SJCRH30 (cell line): ENCODE measurements around the gene RBL2. TPM values are rescaled to one million over a fixed set of nuclear protein-coding genes. Genes with fewer than 3 reads are reported as not detected.
A peak's percentile ranks its signal among the peaks of the same experiment; 100 is the strongest.
"Not testable (repeated sequence)": the region's sequence is repeated elsewhere in the genome, so short reads cannot be mapped to it uniquely, and the experiment has no call there.

Source experiments
- DNase-seq, 2 experiments: peaks; one replicate each; pipeline ENCODE4 v3.0.0-alpha.2; 2015 to 2020
- H3K27ac ChIP-seq: fragments of 250-450 bp; sonication (Bioruptor Pico); 2 replicates; pipeline ENCODE4 v1.5.1; 2020; ENCODE audit warnings: mild to moderate bottlenecking, moderate library complexity
- H3K27me3 ChIP-seq: fragments of 250-450 bp; sonication (Bioruptor Pico); 2 replicates; pipeline ENCODE4 v1.5.1; 2020; ENCODE audit warnings: mild to moderate bottlenecking, moderate library complexity
- H3K36me3 ChIP-seq: fragments of 250-450 bp; sonication (Bioruptor Pico); 2 replicates; pipeline ENCODE4 v1.5.1; 2020; ENCODE audit warnings: mild to moderate bottlenecking, moderate library complexity
- H3K4me1 ChIP-seq: fragments of 250-450 bp; sonication (Bioruptor Pico); 2 replicates; pipeline ENCODE4 v1.5.1; 2020; ENCODE audit warnings: mild to moderate bottlenecking, moderate library complexity
- H3K4me3 ChIP-seq: fragments of 250-450 bp; sonication (Bioruptor Pico); 2 replicates; pipeline ENCODE4 v1.5.1; 2020; ENCODE audit warnings: mild to moderate bottlenecking, moderate library complexity
- H3K9me3 ChIP-seq: fragments of 250-450 bp; sonication (Bioruptor Pico); replicated peaks from 2 replicates; pipeline ENCODE4 v1.5.1; 2020; ENCODE audit warnings: mild to moderate bottlenecking, moderate library complexity
- total RNA-seq: library from RNA; depleted of rRNA; stranded (reverse); fragments of >200 nt; shearing (Covaris generic); gene quantifications from 2 replicates; pipeline ENCODE4 v1.2.3, GENCODE V29; 2014; rRNA removed

RBL2 gene, protein sequence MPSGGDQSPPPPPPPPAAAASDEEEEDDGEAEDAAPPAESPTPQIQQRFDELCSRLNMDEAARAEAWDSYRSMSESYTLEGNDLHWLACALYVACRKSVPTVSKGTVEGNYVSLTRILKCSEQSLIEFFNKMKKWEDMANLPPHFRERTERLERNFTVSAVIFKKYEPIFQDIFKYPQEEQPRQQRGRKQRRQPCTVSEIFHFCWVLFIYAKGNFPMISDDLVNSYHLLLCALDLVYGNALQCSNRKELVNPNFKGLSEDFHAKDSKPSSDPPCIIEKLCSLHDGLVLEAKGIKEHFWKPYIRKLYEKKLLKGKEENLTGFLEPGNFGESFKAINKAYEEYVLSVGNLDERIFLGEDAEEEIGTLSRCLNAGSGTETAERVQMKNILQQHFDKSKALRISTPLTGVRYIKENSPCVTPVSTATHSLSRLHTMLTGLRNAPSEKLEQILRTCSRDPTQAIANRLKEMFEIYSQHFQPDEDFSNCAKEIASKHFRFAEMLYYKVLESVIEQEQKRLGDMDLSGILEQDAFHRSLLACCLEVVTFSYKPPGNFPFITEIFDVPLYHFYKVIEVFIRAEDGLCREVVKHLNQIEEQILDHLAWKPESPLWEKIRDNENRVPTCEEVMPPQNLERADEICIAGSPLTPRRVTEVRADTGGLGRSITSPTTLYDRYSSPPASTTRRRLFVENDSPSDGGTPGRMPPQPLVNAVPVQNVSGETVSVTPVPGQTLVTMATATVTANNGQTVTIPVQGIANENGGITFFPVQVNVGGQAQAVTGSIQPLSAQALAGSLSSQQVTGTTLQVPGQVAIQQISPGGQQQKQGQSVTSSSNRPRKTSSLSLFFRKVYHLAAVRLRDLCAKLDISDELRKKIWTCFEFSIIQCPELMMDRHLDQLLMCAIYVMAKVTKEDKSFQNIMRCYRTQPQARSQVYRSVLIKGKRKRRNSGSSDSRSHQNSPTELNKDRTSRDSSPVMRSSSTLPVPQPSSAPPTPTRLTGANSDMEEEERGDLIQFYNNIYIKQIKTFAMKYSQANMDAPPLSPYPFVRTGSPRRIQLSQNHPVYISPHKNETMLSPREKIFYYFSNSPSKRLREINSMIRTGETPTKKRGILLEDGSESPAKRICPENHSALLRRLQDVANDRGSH
- total RNA-seq = 60.8 and 69.0 TPM in 2 replicates

- no peaks in the 10 kb centered on the region; the same call in 1 of the 2 replicates for H3K9me3 ChIP-seq
- H3K36me3 ChIP-seq = no peaks in the 10 kb centered on the region; the same call in 1 of the 2 replicates
- no peaks in the 10 kb centered on the region for H3K4me1 ChIP-seq
- peak within 1 kb of the TSS; percentile 97 for H3K4me3 ChIP-seq
- peak; percentile 86 to 87 for DNase-seq
- peak within 1 kb of the TSS; percentile 76 for H3K27ac ChIP-seq
- no peaks in the 10 kb centered on the region for H3K27me3 ChIP-seq
These were observed at the start of gene RBL2 for GRCh38 chr16:53434377-53435065. TSS of gene RBL2 (plus strand) at chr16:53434471. CDS start at chr16:53434557, 86 bp downstream.

DNA sequence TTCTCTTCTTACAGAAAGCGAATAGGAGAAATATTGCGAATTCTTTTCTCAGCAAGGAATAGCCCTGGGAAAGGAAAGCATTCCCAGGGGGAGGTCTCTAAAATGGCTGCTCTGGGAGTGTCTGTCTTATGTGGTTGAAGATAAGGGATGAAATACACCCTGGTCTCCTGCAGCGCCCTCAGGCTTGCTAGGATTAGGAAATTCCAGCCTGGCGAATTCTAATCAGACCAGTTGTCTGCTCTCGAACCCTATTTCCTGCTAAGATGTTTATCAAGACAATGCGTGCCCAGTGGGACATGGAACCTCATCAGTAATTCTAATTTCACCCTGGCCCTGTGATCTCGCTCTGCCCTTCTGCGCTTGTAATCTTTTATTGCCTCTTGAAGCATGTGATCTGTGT, 49.7 kb upstream of the RBL2 start:
- H3K27me3 ChIP-seq, H3K4me1 ChIP-seq, H3K36me3 ChIP-seq, H3K27ac ChIP-seq, H3K4me3 ChIP-seq, H3K9me3 ChIP-seq, DNase-seq: not testable (repeated sequence)

- no peaks in the 10 kb centered on the region for H3K9me3 ChIP-seq
- H3K27me3 ChIP-seq = peaks cover 2% of the 10 kb centered on the region; the same call in 1 of the 2 replicates
- DNase-seq = no peak
- no peak overlapping the region for H3K4me3 ChIP-seq
- H3K27ac ChIP-seq = no peak overlapping the region
- no peaks in the 10 kb centered on the region for H3K36me3 ChIP-seq
- H3K4me1 ChIP-seq = no peaks in the 10 kb centered on the region
These were observed 29.3 kb upstream of the RBL2 start for GRCh38 chr16:53404959-53405358.

GRCh38 chr16:53412549-53412948, 21.7 kb upstream of the RBL2 start:
- no peak overlapping the region for H3K27ac ChIP-seq
- DNase-seq = no peak
- H3K4me1 ChIP-seq = no peaks in the 10 kb centered on the region
- H3K9me3 ChIP-seq = no peaks in the 10 kb centered on the region
- no peak overlapping the region for H3K4me3 ChIP-seq
- peaks cover 10% of the 10 kb centered on the region; the same call in 1 of the 2 replicates for H3K27me3 ChIP-seq
- H3K36me3 ChIP-seq = no peaks in the 10 kb centered on the region

DNA sequence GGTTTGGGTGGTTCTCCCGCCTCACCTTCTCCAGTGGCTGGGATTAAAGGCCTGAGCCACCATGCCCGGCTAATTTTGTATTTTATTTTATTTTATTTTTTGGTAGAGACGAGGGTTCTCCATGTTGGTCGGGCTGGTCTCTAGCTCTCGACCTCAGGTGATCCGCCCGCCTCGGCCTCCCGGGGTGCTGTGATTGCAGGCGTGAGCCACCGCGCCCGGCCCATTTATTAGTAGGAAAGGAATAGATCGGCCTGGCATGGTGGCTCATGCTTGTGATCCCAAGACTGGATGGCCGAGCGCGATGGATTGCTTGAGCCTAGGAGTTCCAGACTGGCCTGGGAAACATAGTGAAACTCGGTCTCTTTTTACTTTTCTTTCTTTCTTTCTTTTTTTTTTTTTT, 20.4 kb upstream of the RBL2 start:
- Histone ChIP-seq H3K4me1 (no peaks in the 10 kb centered on the region), H3K36me3 (no peaks in the 10 kb centered on the region), H3K27me3 (peaks cover 10% of the 10 kb centered on the region; the same call in 1 of the 2 replicates), H3K9me3 (no peaks in the 10 kb centered on the region), H3K27ac (no peak overlapping the region), H3K4me3 (no peak overlapping the region)
- no peak for DNase-seq

- no peaks in the 10 kb centered on the region for H3K9me3 ChIP-seq
- no peak overlapping the region for H3K4me3 ChIP-seq
- H3K4me1 ChIP-seq = no peaks in the 10 kb centered on the region
- no peaks in the 10 kb centered on the region for H3K36me3 ChIP-seq
- no peak overlapping the region for H3K27ac ChIP-seq
- DNase-seq = no peak
- peaks cover 7% of the 10 kb centered on the region; the same call in 1 of the 2 replicates for H3K27me3 ChIP-seq
These were observed 19.9 kb upstream of the RBL2 start for GRCh38 chr16:53414381-53414780.

DNA sequence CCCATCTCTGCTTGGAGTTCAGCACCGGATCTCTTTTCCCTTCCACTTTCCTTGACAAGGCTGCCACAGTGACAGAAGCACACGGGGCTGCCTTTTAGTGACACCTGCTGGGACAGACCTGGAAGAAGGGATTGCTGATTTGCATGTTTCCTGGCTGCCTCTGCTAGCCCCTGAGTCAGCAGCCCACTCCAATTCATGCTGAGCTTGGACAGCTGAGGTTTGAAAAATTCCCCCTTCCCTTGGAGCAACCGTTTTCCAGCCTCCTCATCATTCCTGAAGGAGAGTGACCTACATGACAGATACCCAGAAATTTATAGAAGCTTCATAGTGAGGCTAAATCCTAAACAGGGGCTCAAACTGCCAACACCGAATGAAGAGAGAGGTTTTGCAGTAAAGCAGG, 18.8 kb upstream of the RBL2 start:
- no peak overlapping the region for H3K27ac ChIP-seq
- no peaks in the 10 kb centered on the region for H3K4me1 ChIP-seq
- H3K4me3 ChIP-seq = no peak overlapping the region
- no peaks in the 10 kb centered on the region for H3K9me3 ChIP-seq
- H3K36me3 ChIP-seq = no peaks in the 10 kb centered on the region
- DNase-seq = peak in 1 of 2 experiments; percentile 15
- peaks cover 7% of the 10 kb centered on the region; the same call in 1 of the 2 replicates for H3K27me3 ChIP-seq

DNA sequence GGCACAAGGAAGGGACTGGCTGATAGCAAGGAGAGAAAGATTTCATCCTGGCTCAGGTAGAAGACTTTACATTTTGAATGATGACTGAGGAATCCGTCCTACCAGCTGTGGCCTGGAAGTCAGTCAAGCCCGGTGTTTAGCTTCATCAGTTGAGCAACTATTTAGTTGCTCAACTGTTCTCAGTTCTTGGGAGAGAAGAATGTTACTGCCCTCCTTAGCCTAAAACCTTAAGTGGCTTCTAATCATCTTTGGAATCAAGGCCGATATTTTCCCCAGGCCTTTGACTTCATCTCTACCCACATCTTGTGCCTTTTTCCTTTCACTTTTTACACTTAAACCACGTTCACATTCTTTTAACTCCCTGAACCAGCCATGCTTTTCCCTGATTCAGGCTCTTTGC, 17.3 kb upstream of the RBL2 start:
- no peak for DNase-seq
- H3K4me1 ChIP-seq = no peaks in the 10 kb centered on the region
- H3K36me3 ChIP-seq = no peaks in the 10 kb centered on the region
- peaks cover 7% of the 10 kb centered on the region; the same call in 1 of the 2 replicates for H3K27me3 ChIP-seq
- H3K9me3 ChIP-seq = peaks cover 4% of the 10 kb centered on the region
- no peak overlapping the region for H3K4me3 ChIP-seq
- H3K27ac ChIP-seq = no peak overlapping the region

DNA sequence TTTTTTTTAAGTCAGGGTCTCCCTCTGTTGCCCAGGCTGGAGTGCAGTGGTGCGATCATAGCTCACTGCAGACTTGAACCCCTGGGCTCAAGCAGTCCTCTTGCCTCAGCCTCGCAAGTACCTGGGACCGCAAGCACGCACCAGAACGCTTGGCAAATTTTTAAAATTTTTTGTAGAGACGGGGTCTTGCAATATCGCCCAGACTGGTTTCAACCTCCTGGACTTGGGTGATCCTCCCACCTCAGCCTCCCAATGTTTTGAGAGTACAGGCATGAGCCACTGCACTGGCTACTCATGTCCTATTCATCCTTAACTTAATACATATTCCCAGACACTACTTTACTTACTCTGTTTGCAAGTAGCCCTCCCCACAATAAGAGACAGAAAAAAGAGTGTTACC, 16.3 kb upstream of the RBL2 start:
- H3K36me3 ChIP-seq = no peaks in the 10 kb centered on the region
- no peak for DNase-seq
- peaks cover 10% of the 10 kb centered on the region for H3K9me3 ChIP-seq
- H3K27me3 ChIP-seq = peaks cover 7% of the 10 kb centered on the region; the same call in 1 of the 2 replicates
- H3K27ac ChIP-seq = no peak overlapping the region
- H3K4me1 ChIP-seq = no peaks in the 10 kb centered on the region
- no peak overlapping the region for H3K4me3 ChIP-seq

DNA sequence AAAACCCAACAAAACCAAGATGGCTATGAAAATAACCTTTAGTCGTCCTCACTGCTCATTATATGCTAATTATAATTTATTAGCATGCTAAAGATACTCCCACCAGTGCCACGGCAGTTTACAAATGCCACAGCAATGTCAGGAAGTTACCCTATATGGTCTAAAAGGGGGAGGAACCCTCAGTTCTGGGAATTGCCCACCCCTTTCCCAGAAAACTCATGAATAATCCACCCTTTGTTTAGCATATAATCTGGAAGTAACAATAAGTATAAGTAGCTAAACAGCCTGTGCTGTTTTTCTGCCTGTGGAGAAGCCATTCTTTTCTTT, 14.9 kb upstream of the RBL2 start:
- H3K4me1 ChIP-seq, DNase-seq, H3K36me3 ChIP-seq, H3K27me3 ChIP-seq, H3K27ac ChIP-seq, H3K4me3 ChIP-seq: not testable (repeated sequence)
- H3K9me3 ChIP-seq = peaks cover 15% of the 10 kb centered on the region

DNA sequence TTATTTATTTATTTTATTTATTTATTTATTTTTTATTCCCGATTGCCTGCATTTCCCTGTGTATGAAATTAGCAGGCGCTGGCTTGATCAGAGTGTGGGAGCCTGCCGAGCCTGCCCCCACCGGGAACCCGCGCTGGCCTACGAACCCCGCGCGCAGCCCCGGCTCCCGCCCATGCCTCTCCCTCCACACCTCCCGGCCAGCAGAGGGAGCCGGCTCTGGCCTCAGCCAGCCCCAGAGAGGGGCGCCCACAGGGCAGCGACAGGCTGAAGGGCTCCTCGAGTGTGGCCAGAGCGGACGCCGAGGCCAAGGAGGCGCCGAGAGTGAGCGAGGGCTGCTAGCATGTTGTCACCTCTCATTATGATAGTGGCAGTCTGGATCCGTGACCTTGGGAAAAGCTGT, 13.0 kb upstream of the RBL2 start:
- DNase-seq = no peak
- H3K4me1 ChIP-seq = no peaks in the 10 kb centered on the region
- no peaks in the 10 kb centered on the region for H3K27me3 ChIP-seq
- H3K27ac ChIP-seq = no peak overlapping the region
- no peaks in the 10 kb centered on the region for H3K36me3 ChIP-seq
- H3K9me3 ChIP-seq = peaks cover 21% of the 10 kb centered on the region
- no peak overlapping the region for H3K4me3 ChIP-seq

GRCh38 chr16:53423968-53424367, 10.3 kb upstream of the RBL2 start:
- not testable (repeated sequence) for H3K27me3 ChIP-seq, H3K27ac ChIP-seq, H3K4me1 ChIP-seq, H3K36me3 ChIP-seq, H3K4me3 ChIP-seq
- peak in 1 of 2 experiments; percentile 24 for DNase-seq
- H3K9me3 ChIP-seq = peaks cover 23% of the 10 kb centered on the region

- Histone ChIP-seq H3K27ac (no peak overlapping the region), H3K4me1 (no peaks in the 10 kb centered on the region), H3K27me3 (no peaks in the 10 kb centered on the region), H3K9me3 (peaks cover 13% of the 10 kb centered on the region), H3K36me3 (no peaks in the 10 kb centered on the region), H3K4me3 (no peak overlapping the region)
- no peak for DNase-seq
These were observed 5.6 kb upstream of the RBL2 start for GRCh38 chr16:53428681-53429080.

- Histone ChIP-seq H3K27ac (no peak overlapping the region), H3K27me3 (no peaks in the 10 kb centered on the region), H3K9me3 (peaks cover 8% of the 10 kb centered on the region), H3K4me3 (no peak overlapping the region), H3K36me3 (no peaks in the 10 kb centered on the region), H3K4me1 (no peaks in the 10 kb centered on the region)
- peak in 1 of 2 experiments; percentile 21 for DNase-seq
These were observed 4.9 kb upstream of the RBL2 start for GRCh38 chr16:53429221-53429943.
